DOHH2 (cell line): ENCODE results near the gene DCLK1.

Experiments
- H3F3A ChIP-seq: fragments of 200-600 bp; sonication (generic), shearing (Covaris generic); 2 replicates; pipeline ENCODE4 v1.6.0; 2016; ENCODE audit warnings: antibody characterized with exemption, mild to moderate bottlenecking; ENCODE audit not compliant: control insufficient read depth, insufficient read depth
- H3K27ac ChIP-seq: fragments of 200-600 bp; sonication (generic); 2 replicates; pipeline ENCODE4 v1.5.1; 2014; ENCODE audit warnings: low read depth, mild to moderate bottlenecking, low read length, moderate library complexity
- H3K27me3 ChIP-seq: fragments of 200-600 bp; sonication (generic); 2 replicates; pipeline ENCODE4 v1.6.1; 2014; ENCODE audit warnings: mild to moderate bottlenecking, low read length, mixed read lengths; ENCODE audit not compliant: control insufficient read depth
- H3K36me3 ChIP-seq: fragments of 200-600 bp; sonication (generic); 2 replicates; pipeline ENCODE4 v1.6.1; 2014; ENCODE audit warnings: mild to moderate bottlenecking, low read length, moderate library complexity, mixed read lengths; ENCODE audit not compliant: control insufficient read depth
- H3K4me1 ChIP-seq: fragments of 200-600 bp; sonication (generic); 2 replicates; pipeline ENCODE4 v1.6.1; 2014; ENCODE audit warnings: mild to moderate bottlenecking, low read length, mixed read lengths; ENCODE audit not compliant: control insufficient read depth
- H3K4me2 ChIP-seq: fragments of 200-600 bp; sonication (generic); 2 replicates; pipeline ENCODE4 v1.6.0; 2014; ENCODE audit warnings: mild to moderate bottlenecking, low read length, moderate library complexity
- H3K4me3 ChIP-seq: fragments of 200-600 bp; sonication (generic); 2 replicates; pipeline ENCODE4 v1.5.1; 2014; ENCODE audit warnings: mild to moderate bottlenecking, low read length, mixed read lengths
- H3K79me2 ChIP-seq: fragments of 200-600 bp; sonication (generic); 2 replicates; pipeline ENCODE4 v1.6.1; 2014; ENCODE audit warnings: mild to moderate bottlenecking, low read length, mixed read lengths; ENCODE audit not compliant: control insufficient read depth
- H3K9me2 ChIP-seq: fragments of 200-600 bp; sonication (generic); replicated peaks from 2 replicates; pipeline ENCODE4 v1.6.1; 2014; ENCODE audit warnings: mild to moderate bottlenecking, low read length, mixed read lengths; ENCODE audit not compliant: control insufficient read depth
- H3K9me3 ChIP-seq: fragments of 200-600 bp; sonication (generic); 2 replicates; pipeline ENCODE4 v1.6.1; 2014; ENCODE audit warnings: antibody characterized with exemption, low read length, mixed read lengths; ENCODE audit not compliant: control insufficient read depth, insufficient read depth
- H4K20me1 ChIP-seq: fragments of 200-600 bp; sonication (generic); 2 replicates; pipeline ENCODE4 v1.6.0; 2014; ENCODE audit warnings: low read depth, mild to moderate bottlenecking, antibody characterized with exemption, low read length, moderate library complexity; ENCODE audit not compliant: control insufficient read depth, insufficient read depth
- CTCF ChIP-seq: fragments of 200-600 bp; sonication (generic); IDR thresholded peaks from one replicate; pipeline ENCODE4 v1.5.1; 2014; ENCODE audit warnings: antibody characterized with exemption, mild to moderate bottlenecking, low read depth, low read length; ENCODE audit not compliant: poor library complexity, severe bottlenecking
- EZH2phosphoT487 ChIP-seq: fragments of 200-600 bp; sonication (generic); IDR thresholded peaks from 2 replicates; pipeline ENCODE4 v1.6.1; 2017; ENCODE audit warnings: borderline replicate concordance, mild to moderate bottlenecking, antibody characterized with exemption, low read length, moderate library complexity, mixed read lengths

DCLK1 gene

GRCh38 chr13:35889560-35889959 is 241.6 kb downstream of the DCLK1 start:
- no peak overlapping the region for H3K27ac ChIP-seq
- no peaks in the 10 kb centered on the region for H3K4me1 ChIP-seq
- no peaks in the 10 kb centered on the region for H3K9me2 ChIP-seq
- H3K4me3 ChIP-seq = no peak overlapping the region
- H3K36me3 ChIP-seq = no peaks in the 10 kb centered on the region
- no peaks in the 10 kb centered on the region for H3K79me2 ChIP-seq
- no peaks in the 10 kb centered on the region for H3F3A ChIP-seq
- no peaks in the 10 kb centered on the region for H3K9me3 ChIP-seq
- no peaks in the 10 kb centered on the region for H4K20me1 ChIP-seq
- no peak overlapping the region for H3K4me2 ChIP-seq
- H3K27me3 ChIP-seq = no peaks in the 10 kb centered on the region
- no peak for TF ChIP-seq EZH2phosphoT487
- no peak for TF ChIP-seq CTCF

- no peaks in the 10 kb centered on the region for H3K79me2 ChIP-seq
- H3K27ac ChIP-seq = no peak overlapping the region
- no peaks in the 10 kb centered on the region for H3K27me3 ChIP-seq
- H3K9me2 ChIP-seq = no peaks in the 10 kb centered on the region
- no peaks in the 10 kb centered on the region for H3K36me3 ChIP-seq
- no peaks in the 10 kb centered on the region for H3K4me1 ChIP-seq
- no peak overlapping the region for H3K4me2 ChIP-seq
- no peaks in the 10 kb centered on the region for H3F3A ChIP-seq
- H3K9me3 ChIP-seq = no peaks in the 10 kb centered on the region
- H4K20me1 ChIP-seq = no peaks in the 10 kb centered on the region
- H3K4me3 ChIP-seq = no peak overlapping the region
- no peak for TF ChIP-seq CTCF
- no peak for TF ChIP-seq EZH2phosphoT487
Observed at GRCh38 chr13:35888981-35889380, 242.2 kb downstream of the DCLK1 start.

- Histone ChIP-seq H3K4me1 (no peaks in the 10 kb centered on the region), H3K36me3 (no peaks in the 10 kb centered on the region), H3K9me2 (no peaks in the 10 kb centered on the region), H3K9me3 (no peaks in the 10 kb centered on the region), H3F3A (no peaks in the 10 kb centered on the region), H3K4me2 (no peak overlapping the region), H4K20me1 (no peaks in the 10 kb centered on the region), H3K27me3 (no peaks in the 10 kb centered on the region), H3K4me3 (no peak overlapping the region), H3K79me2 (no peaks in the 10 kb centered on the region), H3K27ac (no peak overlapping the region)
- TF ChIP-seq EZH2phosphoT487 (no peak), CTCF (no peak)
Observed at GRCh38 chr13:35888457-35888883, 242.7 kb downstream of the DCLK1 start.

GRCh38 chr13:35887115-35887666 is 244.0 kb downstream of the DCLK1 start:
- H3K9me3 ChIP-seq = no peaks in the 10 kb centered on the region
- no peaks in the 10 kb centered on the region for H3K27me3 ChIP-seq
- no peaks in the 10 kb centered on the region for H3K79me2 ChIP-seq
- no peaks in the 10 kb centered on the region for H3F3A ChIP-seq
- H3K4me1 ChIP-seq = no peaks in the 10 kb centered on the region
- H3K4me2 ChIP-seq = no peak overlapping the region
- H3K36me3 ChIP-seq = no peaks in the 10 kb centered on the region
- H3K9me2 ChIP-seq = no peaks in the 10 kb centered on the region
- no peak overlapping the region for H3K4me3 ChIP-seq
- TF ChIP-seq EZH2phosphoT487 = no peak
- no peak for TF ChIP-seq CTCF
- H4K20me1 ChIP-seq = no peaks in the 10 kb centered on the region
- H3K27ac ChIP-seq = no peak overlapping the region
